Measurements from ENCODE around the gene MAPK1. TPM values are rescaled to one million over a fixed set of nuclear protein-coding genes. Genes with fewer than 3 reads are reported as not detected.

Gene MAPK1
- total and polyA plus RNA-seq, 9 of the 15 experiments (the other 6 are each of a cell fraction or from before 2014, with no cell fraction given): 46.3 to 575 (median 283) TPM

- TF ChIP-seq FOSL1 (tag; conservative IDR thresholded peaks at IDR 0.05) (no peak), KAT7 (CRISPR knock-in tag; IDR thresholded peaks at IDR 0.05; ENCODE audit: borderline replicate concordance) (no peak), ATF6 (CRISPR knock-in tag; IDR thresholded peaks at IDR 0.05) (no peak), IRF2 (CRISPR knock-in tag; IDR thresholded peaks at IDR 0.05) (peak; percentile 58; the same call in 1 of the 2 replicates), ZNF408 (CRISPR knock-in tag; IDR thresholded peaks at IDR 0.05; ENCODE audit: low read depth) (no peak), RBM39 (optimal IDR thresholded peaks at IDR 0.05; ENCODE audit: low read depth, low read length) (no peak), MLX (CRISPR knock-in tag; conservative IDR thresholded peaks at IDR 0.05) (0 out of 4 replicates have a peak, but pooled peaks of 1 of the 2 experiments have one; percentile 64), ZBTB11 (CRISPR knock-in tag; IDR thresholded peaks at IDR 0.05) (no peak), E2F6 (IDR thresholded peaks at IDR 0.05; ENCODE audit: borderline replicate concordance in 1 of 2, extremely low read depth in 1 of 2, insufficient read depth in 1 of 2, insufficient read length in 1 of 2, low read depth in 1 of 2, low read length in 1 of 2, poor library complexity in 1 of 2, severe bottlenecking in 1 of 2) (no peak), HMG20B (CRISPR knock-in tag; IDR thresholded peaks at IDR 0.05) (no peak), RFX1 (IDR thresholded peaks at IDR 0.05) (no peak), EGR1 (conservative IDR thresholded peaks at IDR 0.05) (no peak)
- TF ChIP-seq, protein P1, sequence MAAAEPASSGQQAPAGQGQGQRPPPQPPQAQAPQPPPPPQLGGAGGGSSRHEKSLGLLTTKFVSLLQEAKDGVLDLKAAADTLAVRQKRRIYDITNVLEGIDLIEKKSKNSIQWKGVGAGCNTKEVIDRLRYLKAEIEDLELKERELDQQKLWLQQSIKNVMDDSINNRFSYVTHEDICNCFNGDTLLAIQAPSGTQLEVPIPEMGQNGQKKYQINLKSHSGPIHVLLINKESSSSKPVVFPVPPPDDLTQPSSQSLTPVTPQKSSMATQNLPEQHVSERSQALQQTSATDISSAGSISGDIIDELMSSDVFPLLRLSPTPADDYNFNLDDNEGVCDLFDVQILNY (CRISPR knock-in tag; IDR thresholded peaks at IDR 0.05): 0 out of 2 replicates have a peak, but pooled peaks have one; percentile 35
- TF ChIP-seq, protein P2, sequence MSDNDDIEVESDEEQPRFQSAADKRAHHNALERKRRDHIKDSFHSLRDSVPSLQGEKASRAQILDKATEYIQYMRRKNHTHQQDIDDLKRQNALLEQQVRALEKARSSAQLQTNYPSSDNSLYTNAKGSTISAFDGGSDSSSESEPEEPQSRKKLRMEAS (CRISPR knock-in tag; IDR thresholded peaks at IDR 0.05): 0 out of 2 replicates have a peak, but pooled peaks have one; percentile 32
- TF ChIP-seq, protein P3, sequence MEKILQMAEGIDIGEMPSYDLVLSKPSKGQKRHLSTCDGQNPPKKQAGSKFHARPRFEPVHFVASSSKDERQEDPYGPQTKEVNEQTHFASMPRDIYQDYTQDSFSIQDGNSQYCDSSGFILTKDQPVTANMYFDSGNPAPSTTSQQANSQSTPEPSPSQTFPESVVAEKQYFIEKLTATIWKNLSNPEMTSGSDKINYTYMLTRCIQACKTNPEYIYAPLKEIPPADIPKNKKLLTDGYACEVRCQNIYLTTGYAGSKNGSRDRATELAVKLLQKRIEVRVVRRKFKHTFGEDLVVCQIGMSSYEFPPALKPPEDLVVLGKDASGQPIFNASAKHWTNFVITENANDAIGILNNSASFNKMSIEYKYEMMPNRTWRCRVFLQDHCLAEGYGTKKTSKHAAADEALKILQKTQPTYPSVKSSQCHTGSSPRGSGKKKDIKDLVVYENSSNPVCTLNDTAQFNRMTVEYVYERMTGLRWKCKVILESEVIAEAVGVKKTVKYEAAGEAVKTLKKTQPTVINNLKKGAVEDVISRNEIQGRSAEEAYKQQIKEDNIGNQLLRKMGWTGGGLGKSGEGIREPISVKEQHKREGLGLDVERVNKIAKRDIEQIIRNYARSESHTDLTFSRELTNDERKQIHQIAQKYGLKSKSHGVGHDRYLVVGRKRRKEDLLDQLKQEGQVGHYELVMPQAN (IDR thresholded peaks at IDR 0.05; ENCODE audit: borderline replicate concordance): no peak
Measured at GRCh38 chr22:21802056-21802455, 65.4 kb downstream of the MAPK1 start (continued).
